Mesendoderm (in vitro differentiated cells): Measurements from ENCODE around the gene SCRG1.

Source experiments
- DNase-seq: peaks from one replicate; pipeline ENCODE4 v3.0.0; 2013
- H2AK5ac ChIP-seq: 2 replicates; pipeline ENCODE4 v1.6.1; 2013; ENCODE audit warnings: low read length, inconsistent platforms
- H2BK120ac ChIP-seq: 2 replicates; pipeline ENCODE4 v1.6.1; 2013; ENCODE audit warnings: low read depth, mild to moderate bottlenecking, low read length, moderate library complexity, mixed read lengths
- H2BK15ac ChIP-seq: replicated peaks from 2 replicates; pipeline ENCODE4 v1.6.1; 2013; ENCODE audit warnings: low read depth, mild to moderate bottlenecking, moderate library complexity
- H2BK5ac ChIP-seq: 2 replicates; pipeline ENCODE4 v1.6.1; 2013; ENCODE audit warnings: low read length, inconsistent platforms
- H3K18ac ChIP-seq: 2 replicates; pipeline ENCODE4 v1.6.1; 2013; ENCODE audit warnings: mild to moderate bottlenecking, low read length, mixed read lengths
- H3K23ac ChIP-seq: one replicate; pipeline ENCODE4 v1.6.1; 2013; ENCODE audit warnings: low read length
- H3K27ac ChIP-seq: 2 replicates; pipeline ENCODE4 v1.5.1; 2013; ENCODE audit warnings: low read depth, mild to moderate bottlenecking, inconsistent platforms, low read length, moderate library complexity
- H3K27me3 ChIP-seq: 2 replicates; pipeline ENCODE4 v1.6.1; 2013; ENCODE audit warnings: low read length, control low read depth, mild to moderate bottlenecking, inconsistent platforms; ENCODE audit not compliant: insufficient read depth, poor library complexity
- H3K36me3 ChIP-seq: 2 replicates; pipeline ENCODE4 v1.6.1; 2013; ENCODE audit warnings: low read length, inconsistent platforms; ENCODE audit not compliant: control insufficient read depth, insufficient read depth
- H3K4ac ChIP-seq: one replicate; pipeline ENCODE4 v1.6.1; 2013; ENCODE audit warnings: low read depth, mild to moderate bottlenecking, low read length, moderate library complexity
- H3K4me1 ChIP-seq: 2 replicates; pipeline ENCODE4 v1.6.1; 2013; ENCODE audit warnings: low read depth, low read length, inconsistent platforms; ENCODE audit not compliant: control insufficient read depth
- H3K4me2 ChIP-seq: 2 replicates; pipeline ENCODE4 v1.6.1; 2013; ENCODE audit warnings: low read length
- H3K4me3 ChIP-seq: 2 replicates; pipeline ENCODE4 v1.5.1; 2013; ENCODE audit warnings: mild to moderate bottlenecking, low read length
- H3K56ac ChIP-seq: one replicate; pipeline ENCODE4 v1.6.1; 2013; ENCODE audit warnings: low read length
- H3K79me1 ChIP-seq: 2 replicates; pipeline ENCODE4 v1.6.1; 2013; ENCODE audit warnings: low read length, inconsistent platforms
- H3K79me2 ChIP-seq: 2 replicates; pipeline ENCODE4 v1.6.1; 2013; ENCODE audit warnings: mild to moderate bottlenecking, low read length; ENCODE audit not compliant: control insufficient read depth, insufficient read depth
- H3K9ac ChIP-seq: 2 replicates; pipeline ENCODE4 v1.6.1; 2013; ENCODE audit warnings: low read length, inconsistent platforms
- H4K5ac ChIP-seq: one replicate; pipeline ENCODE4 v1.6.1; 2013; ENCODE audit warnings: low read length
- H4K8ac ChIP-seq: one replicate; pipeline ENCODE4 v1.6.1; 2013; ENCODE audit warnings: low read depth, mild to moderate bottlenecking, control low read depth, low read length, moderate library complexity
- WGBS: extraction: QIAGEN DNeasy Blood & Tissue Kit; methylation state at CpG from one replicate; pipeline ENCODE4 v1.1.7; 2013; ENCODE audit warnings: low lambda C conversion rate, missing lambda C conversion rate; ENCODE audit not compliant: insufficient coverage; ENCODE audit errors: extremely low coverage; 5-methylcytosine and 5-hydroxymethylcytosine counted together

Gene SCRG1

DNA sequence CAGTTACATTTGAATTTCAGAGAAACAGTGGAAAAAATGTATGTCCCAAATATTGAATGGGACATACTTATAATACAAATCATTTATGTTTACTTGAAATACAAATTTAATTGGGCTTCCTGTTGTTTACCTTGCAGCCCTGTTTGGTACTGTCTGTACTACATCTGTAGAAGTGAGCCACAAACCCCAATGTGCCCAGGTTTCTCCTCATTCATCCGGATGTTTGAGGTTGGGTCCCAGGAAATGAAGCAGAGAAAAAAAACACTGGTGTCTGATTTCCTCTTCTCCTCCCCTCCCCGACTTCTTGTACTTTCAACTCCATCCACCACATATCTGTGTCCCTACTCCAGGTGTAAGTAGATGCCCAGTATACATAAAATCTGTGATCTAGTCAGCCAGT, 27.1 kb upstream of the SCRG1 start:
- Histone ChIP-seq H3K27me3 (no peaks in the 10 kb centered on the region), H4K5ac (no peak overlapping the region), H2BK5ac (no peak overlapping the region), H3K4me2 (no peak overlapping the region), H3K18ac (no peak overlapping the region), H2AK5ac (no peak overlapping the region), H3K56ac (no peak overlapping the region), H3K79me1 (no peaks in the 10 kb centered on the region), H4K8ac (no peak overlapping the region), H3K23ac (no peak overlapping the region), H3K4me3 (no peak overlapping the region), H3K4me1 (no peaks in the 10 kb centered on the region), H3K79me2 (no peaks in the 10 kb centered on the region), H3K9ac (no peak overlapping the region), H2BK120ac (no peak overlapping the region), H2BK15ac (no peak overlapping the region), H3K27ac (no peak overlapping the region), H3K36me3 (no peaks in the 10 kb centered on the region), H3K4ac (no peak overlapping the region)
- no CpG with 5 or more reads among the region's 2 CpGs for WGBS
- DNase-seq, result no peak

DNA sequence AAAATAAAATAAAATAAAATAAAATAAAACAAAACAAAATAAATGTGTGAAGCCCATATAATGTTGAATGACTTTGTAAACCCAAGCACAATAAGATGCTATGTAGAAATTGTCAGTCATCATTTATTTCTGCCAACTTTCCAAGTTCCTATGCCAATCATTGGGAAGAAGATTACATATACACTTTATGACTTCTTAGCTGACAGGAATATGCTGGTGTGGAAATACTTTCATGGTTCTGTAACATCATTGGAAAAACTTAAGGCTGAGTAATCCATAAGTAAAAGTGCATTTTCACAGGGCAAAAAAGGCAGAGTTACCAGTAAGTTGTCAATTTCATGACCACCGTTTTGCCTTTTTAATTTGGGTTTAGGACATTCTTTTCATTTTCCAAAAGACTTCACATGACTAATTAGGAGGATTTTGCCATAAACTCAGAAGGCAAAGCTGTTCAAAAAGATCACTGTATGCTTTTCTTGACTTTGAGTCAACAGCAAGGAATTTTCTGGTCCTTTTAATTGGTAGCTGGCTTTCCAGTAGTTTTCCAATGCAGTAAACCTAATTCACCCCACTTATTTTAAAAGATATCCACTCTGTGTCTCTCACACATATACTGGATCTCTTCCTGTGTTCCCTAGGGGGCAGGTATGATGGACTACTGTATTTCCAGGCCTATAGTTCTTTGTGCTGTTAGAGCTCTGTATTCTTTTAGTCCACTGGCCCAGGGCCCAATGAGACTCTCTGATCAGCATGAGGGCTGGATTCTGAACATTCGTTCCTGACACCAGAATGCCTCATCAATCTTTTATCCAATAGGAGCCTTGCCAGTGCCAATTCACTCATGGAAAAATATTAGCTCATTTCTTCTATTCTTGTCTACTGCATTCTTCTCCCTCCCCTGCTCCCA, 26.2 kb upstream of the SCRG1 start:
- H3K56ac ChIP-seq, result no peak overlapping the region
- no peak overlapping the region for H3K18ac ChIP-seq
- H2BK5ac ChIP-seq, result no peak overlapping the region
- H3K27ac ChIP-seq, result no peak overlapping the region
- H4K8ac ChIP-seq, result no peak overlapping the region
- no peaks in the 10 kb centered on the region for H3K79me2 ChIP-seq
- H3K4ac ChIP-seq, result no peak overlapping the region
- no CpG with 5 or more reads among the region's 2 CpGs for WGBS
- no peak overlapping the region for H3K9ac ChIP-seq
- no peak overlapping the region for H2AK5ac ChIP-seq
- no peaks in the 10 kb centered on the region for H3K27me3 ChIP-seq
- H3K79me1 ChIP-seq, result no peaks in the 10 kb centered on the region
- H3K4me1 ChIP-seq, result no peaks in the 10 kb centered on the region
- H4K5ac ChIP-seq, result no peak overlapping the region
- H3K36me3 ChIP-seq, result no peaks in the 10 kb centered on the region
- H3K4me2 ChIP-seq, result no peak overlapping the region
- no peak for DNase-seq
- H3K23ac ChIP-seq, result no peak overlapping the region
- no peak overlapping the region for H2BK120ac ChIP-seq
- no peak overlapping the region for H2BK15ac ChIP-seq
- H3K4me3 ChIP-seq, result no peak overlapping the region

DNA sequence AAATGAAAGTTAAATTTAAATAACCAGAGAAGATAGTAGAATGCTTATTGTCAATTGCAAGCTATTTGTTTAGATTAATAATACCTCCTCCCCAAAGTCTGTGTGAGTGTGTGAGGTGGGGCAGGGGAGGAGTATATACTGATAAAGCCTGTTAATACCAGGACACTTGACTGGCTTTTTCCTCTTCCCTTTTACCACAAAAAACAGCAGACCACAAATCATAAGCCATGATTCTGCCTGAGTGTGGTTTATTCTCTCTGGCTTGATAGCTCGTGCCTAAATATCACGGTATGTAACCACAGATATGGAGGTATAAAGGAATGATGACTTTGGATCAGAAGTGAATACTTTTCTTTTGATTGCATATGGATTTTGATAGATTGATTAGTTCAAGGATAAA, 21.9 kb upstream of the SCRG1 start:
- WGBS, result no CpG with 5 or more reads among the region's 2 CpGs
- no peak for DNase-seq
- Histone ChIP-seq H3K23ac (no peak overlapping the region), H3K56ac (no peak overlapping the region), H3K79me1 (no peaks in the 10 kb centered on the region), H3K4me2 (no peak overlapping the region), H3K9ac (no peak overlapping the region), H3K27ac (no peak overlapping the region), H2BK15ac (no peak overlapping the region), H3K36me3 (no peaks in the 10 kb centered on the region), H3K27me3 (no peaks in the 10 kb centered on the region), H3K4me1 (no peaks in the 10 kb centered on the region), H3K4me3 (no peak overlapping the region), H2BK5ac (no peak overlapping the region), H4K8ac (no peak overlapping the region), H2BK120ac (no peak overlapping the region), H3K18ac (no peak overlapping the region), H4K5ac (no peak overlapping the region), H2AK5ac (no peak overlapping the region), H3K79me2 (no peaks in the 10 kb centered on the region), H3K4ac (no peak overlapping the region)

DNA sequence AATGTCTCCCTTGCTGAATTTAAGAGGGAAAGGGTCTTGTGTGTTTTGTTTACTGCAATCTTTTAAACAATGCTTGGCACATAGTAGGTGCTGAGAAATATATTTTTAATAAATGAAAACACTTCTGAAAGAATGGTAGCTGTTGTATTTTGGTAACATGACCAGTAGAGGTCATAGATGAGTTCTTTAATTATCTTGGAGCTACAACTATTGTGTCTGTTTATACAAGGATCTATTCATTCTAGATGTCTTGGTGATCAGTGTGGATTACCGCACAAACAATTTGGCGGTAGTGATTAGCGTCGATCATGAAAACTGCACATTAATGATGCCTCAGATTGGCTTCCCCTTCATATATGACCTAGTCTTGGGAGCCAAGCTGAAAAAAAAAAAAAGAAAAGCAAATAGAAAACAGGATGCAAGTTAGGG, 21.4 kb upstream of the SCRG1 start:
- Histone ChIP-seq H2BK15ac (no peak overlapping the region), H3K79me2 (no peaks in the 10 kb centered on the region), H4K8ac (no peak overlapping the region), H3K4ac (no peak overlapping the region), H3K23ac (no peak overlapping the region), H2BK5ac (no peak overlapping the region), H2BK120ac (no peak overlapping the region), H3K79me1 (no peaks in the 10 kb centered on the region), H2AK5ac (no peak overlapping the region), H3K4me3 (no peak overlapping the region), H3K9ac (no peak overlapping the region), H4K5ac (no peak overlapping the region), H3K18ac (no peak overlapping the region), H3K4me1 (no peaks in the 10 kb centered on the region), H3K27ac (no peak overlapping the region), H3K4me2 (no peak overlapping the region), H3K27me3 (no peaks in the 10 kb centered on the region), H3K36me3 (no peaks in the 10 kb centered on the region), H3K56ac (no peak overlapping the region)
- DNase-seq, result no peak
- no CpG with 5 or more reads among the region's 4 CpGs for WGBS

DNA sequence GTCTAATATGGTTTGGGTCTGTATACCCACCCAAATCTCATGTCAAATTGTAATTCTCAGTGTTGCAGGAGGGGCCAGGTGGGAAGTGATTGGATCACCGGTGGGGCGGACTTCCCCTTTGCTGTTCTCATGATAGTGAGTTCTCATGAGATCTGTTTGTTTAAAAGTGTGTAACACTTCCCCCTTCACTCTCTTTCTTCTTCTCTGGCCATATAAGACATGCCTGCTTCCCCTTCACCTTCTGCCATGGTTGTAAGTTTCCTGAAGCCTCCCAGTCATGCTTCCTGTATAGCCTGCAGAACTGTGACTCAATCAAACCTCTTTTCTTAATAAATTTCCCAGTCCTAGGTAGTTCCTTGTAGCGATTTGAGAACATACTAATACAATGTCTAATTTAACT, 19.7 kb upstream of the SCRG1 start:
- whole genome bisulfite sequencing, result no CpG with 5 or more reads among the region's 3 CpGs
- H3K4me3 ChIP-seq, result no peak overlapping the region

DNA sequence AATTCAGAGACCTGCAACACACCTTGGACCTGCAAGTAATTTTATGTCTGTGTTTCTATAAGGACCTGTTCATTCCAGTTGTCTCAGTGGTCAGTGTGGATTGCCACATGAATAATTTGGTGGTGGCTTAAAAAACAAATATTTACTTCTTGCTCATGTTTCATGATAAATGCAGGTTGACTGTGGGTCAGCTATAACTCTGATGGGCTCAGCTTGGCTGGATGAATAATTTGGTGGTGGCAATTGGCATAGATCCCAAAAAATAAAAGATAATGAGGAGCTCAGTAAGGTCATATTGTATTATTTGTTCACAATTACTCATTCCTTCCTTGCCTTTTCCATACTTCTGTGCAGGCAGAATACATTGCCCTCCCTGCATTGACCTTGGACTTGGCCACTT, 18.9 kb upstream of the SCRG1 start:
- Histone ChIP-seq H3K23ac (no peak overlapping the region), H3K4ac (no peak overlapping the region), H3K18ac (no peak overlapping the region), H3K27ac (no peak overlapping the region), H3K4me1 (no peaks in the 10 kb centered on the region), H2BK5ac (no peak overlapping the region), H3K36me3 (no peaks in the 10 kb centered on the region), H2AK5ac (no peak overlapping the region), H4K8ac (no peak overlapping the region), H3K79me1 (no peaks in the 10 kb centered on the region), H4K5ac (no peak overlapping the region), H3K4me3 (no peak overlapping the region), H2BK15ac (no peak overlapping the region), H3K9ac (no peak overlapping the region), H3K79me2 (no peaks in the 10 kb centered on the region), H3K56ac (no peak overlapping the region), H3K4me2 (no peak overlapping the region), H2BK120ac (no peak overlapping the region), H3K27me3 (no peaks in the 10 kb centered on the region)
- DNase-seq, result no peak

More for the DNA sequence above, 19.7 kb upstream of the SCRG1 start:
- H3K79me2 ChIP-seq, result no peaks in the 10 kb centered on the region
- H2AK5ac ChIP-seq, result no peak overlapping the region
- no peak overlapping the region for H3K23ac ChIP-seq
- H3K56ac ChIP-seq, result no peak overlapping the region
- H4K8ac ChIP-seq, result no peak overlapping the region
- H3K36me3 ChIP-seq, result no peaks in the 10 kb centered on the region
- no peak overlapping the region for H4K5ac ChIP-seq
- no peak overlapping the region for H3K4me2 ChIP-seq
- no peak overlapping the region for H3K4ac ChIP-seq
- no peaks in the 10 kb centered on the region for H3K27me3 ChIP-seq
- H2BK120ac ChIP-seq, result no peak overlapping the region
- H3K79me1 ChIP-seq, result no peaks in the 10 kb centered on the region
- H2BK15ac ChIP-seq, result no peak overlapping the region
- H2BK5ac ChIP-seq, result no peak overlapping the region
- H3K9ac ChIP-seq, result no peak overlapping the region
- no peak overlapping the region for H3K27ac ChIP-seq
- no peak for DNase-seq
- H3K4me1 ChIP-seq, result no peaks in the 10 kb centered on the region
- H3K18ac ChIP-seq, result no peak overlapping the region
